PC-3 (cell line): ENCODE results near the gene UQCC3.

ENCODE experiments used
- EZH2 ChIP-seq: fragments of 300-600 bp; sonication (generic); IDR thresholded peaks from one replicate; pipeline ENCODE4 v1.6.1; 2017; ENCODE audit warnings: antibody characterized with exemption, mild to moderate bottlenecking, low read length; ENCODE audit not compliant: unreplicated experiment
- EZH2phosphoT487 ChIP-seq: fragments of 300-600 bp; sonication (generic); IDR thresholded peaks from 2 replicates; pipeline ENCODE4 v1.6.1; 2018; ENCODE audit warnings: mild to moderate bottlenecking, antibody characterized with exemption, low read length, borderline replicate concordance
- TF ChIP-seq, protein P1 (sequence below): fragments of 300-600 bp; sonication (generic); conservative IDR thresholded peaks from 2 replicates; pipeline ENCODE4 v1.5.1; 2017; ENCODE audit warnings: antibody characterized with exemption, low read depth, mild to moderate bottlenecking, low read length

DNA sequence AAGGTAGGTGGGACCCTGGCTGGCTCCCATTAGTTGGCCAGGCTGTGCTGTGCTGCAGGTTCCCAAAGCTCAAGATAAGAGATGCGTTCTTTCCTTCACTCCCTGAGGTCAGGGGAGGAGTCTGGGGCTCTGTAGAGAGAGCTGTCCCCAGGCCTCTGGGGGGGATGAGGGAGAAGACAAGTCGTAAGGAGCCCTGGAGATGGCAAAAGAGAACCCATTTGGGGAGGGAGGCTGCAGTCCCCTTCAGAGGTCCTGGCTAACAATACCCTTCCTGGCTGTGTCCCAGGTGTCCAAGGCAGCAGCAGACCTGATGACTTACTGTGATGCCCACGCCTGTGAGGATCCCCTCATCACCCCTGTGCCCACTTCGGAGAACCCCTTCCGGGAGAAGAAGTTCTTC lies 36.9 kb downstream of the UQCC3 start:
- TF ChIP-seq, protein P1, sequence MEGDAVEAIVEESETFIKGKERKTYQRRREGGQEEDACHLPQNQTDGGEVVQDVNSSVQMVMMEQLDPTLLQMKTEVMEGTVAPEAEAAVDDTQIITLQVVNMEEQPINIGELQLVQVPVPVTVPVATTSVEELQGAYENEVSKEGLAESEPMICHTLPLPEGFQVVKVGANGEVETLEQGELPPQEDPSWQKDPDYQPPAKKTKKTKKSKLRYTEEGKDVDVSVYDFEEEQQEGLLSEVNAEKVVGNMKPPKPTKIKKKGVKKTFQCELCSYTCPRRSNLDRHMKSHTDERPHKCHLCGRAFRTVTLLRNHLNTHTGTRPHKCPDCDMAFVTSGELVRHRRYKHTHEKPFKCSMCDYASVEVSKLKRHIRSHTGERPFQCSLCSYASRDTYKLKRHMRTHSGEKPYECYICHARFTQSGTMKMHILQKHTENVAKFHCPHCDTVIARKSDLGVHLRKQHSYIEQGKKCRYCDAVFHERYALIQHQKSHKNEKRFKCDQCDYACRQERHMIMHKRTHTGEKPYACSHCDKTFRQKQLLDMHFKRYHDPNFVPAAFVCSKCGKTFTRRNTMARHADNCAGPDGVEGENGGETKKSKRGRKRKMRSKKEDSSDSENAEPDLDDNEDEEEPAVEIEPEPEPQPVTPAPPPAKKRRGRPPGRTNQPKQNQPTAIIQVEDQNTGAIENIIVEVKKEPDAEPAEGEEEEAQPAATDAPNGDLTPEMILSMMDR: no peak
- TF ChIP-seq EZH2 (no peak), EZH2phosphoT487 (no peak)
